Liver (tissue), 3 donors: Measurements from ENCODE around the gene MSI2.

Source experiments
- JUND ChIP-seq, 2 donors: IDR thresholded peaks; 2 replicates each; pipeline ENCODE4 v1.6.1; 2016; ENCODE audit warnings: antibody characterized with exemption in 2 of 2
- RAD21 ChIP-seq, 2 donors: IDR thresholded peaks; 2 replicates each; pipeline ENCODE4 v1.6.1; 2016; ENCODE audit warnings: antibody characterized with exemption in 2 of 2, mild to moderate bottlenecking in 2 of 2
- SP1 ChIP-seq: IDR thresholded peaks from 2 replicates; pipeline ENCODE4 v1.6.1; 2018; ENCODE audit warnings: antibody characterized with exemption, mild to moderate bottlenecking
- YY1 ChIP-seq: IDR thresholded peaks from 2 replicates; pipeline ENCODE4 v1.6.1; 2016; ENCODE audit warnings: antibody characterized with exemption, mild to moderate bottlenecking
- TF ChIP-seq, protein P1 (sequence below): IDR thresholded peaks from 2 replicates; pipeline ENCODE4 v1.6.1; 2016; ENCODE audit warnings: antibody characterized with exemption
- TF ChIP-seq, protein P2 (sequence below): fragments of 150-350 bp; IDR thresholded peaks from 2 replicates; pipeline ENCODE4 v1.5.1; 2017; ENCODE audit warnings: improper control_type of control experiment, low read depth, low read length; ENCODE audit not compliant: missing input control
- donor health status: healthy.
- donor health status: healthy.

DNA sequence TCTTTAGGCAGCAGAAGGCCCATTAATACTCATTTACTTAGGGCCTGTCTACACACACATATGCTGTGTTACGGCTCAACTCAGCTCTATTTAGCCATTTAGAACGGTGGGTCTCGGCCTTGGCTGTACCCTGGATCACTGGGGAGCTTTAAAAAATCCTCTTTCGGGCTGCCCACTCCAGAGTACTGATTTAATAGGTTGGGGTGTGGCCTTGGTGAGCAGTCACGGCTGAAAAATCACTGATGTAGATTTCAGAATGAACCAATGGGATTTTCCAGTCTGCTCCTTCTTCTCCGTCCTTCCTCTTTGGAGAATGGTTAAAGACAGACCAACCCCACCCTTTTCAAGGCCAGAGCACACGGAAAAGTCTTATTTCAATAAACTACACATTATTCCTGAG lies 265.3 kb downstream of the MSI2 start:
- TF ChIP-seq, protein P1, sequence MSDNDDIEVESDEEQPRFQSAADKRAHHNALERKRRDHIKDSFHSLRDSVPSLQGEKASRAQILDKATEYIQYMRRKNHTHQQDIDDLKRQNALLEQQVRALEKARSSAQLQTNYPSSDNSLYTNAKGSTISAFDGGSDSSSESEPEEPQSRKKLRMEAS, result no peak
- TF ChIP-seq, protein P2, sequence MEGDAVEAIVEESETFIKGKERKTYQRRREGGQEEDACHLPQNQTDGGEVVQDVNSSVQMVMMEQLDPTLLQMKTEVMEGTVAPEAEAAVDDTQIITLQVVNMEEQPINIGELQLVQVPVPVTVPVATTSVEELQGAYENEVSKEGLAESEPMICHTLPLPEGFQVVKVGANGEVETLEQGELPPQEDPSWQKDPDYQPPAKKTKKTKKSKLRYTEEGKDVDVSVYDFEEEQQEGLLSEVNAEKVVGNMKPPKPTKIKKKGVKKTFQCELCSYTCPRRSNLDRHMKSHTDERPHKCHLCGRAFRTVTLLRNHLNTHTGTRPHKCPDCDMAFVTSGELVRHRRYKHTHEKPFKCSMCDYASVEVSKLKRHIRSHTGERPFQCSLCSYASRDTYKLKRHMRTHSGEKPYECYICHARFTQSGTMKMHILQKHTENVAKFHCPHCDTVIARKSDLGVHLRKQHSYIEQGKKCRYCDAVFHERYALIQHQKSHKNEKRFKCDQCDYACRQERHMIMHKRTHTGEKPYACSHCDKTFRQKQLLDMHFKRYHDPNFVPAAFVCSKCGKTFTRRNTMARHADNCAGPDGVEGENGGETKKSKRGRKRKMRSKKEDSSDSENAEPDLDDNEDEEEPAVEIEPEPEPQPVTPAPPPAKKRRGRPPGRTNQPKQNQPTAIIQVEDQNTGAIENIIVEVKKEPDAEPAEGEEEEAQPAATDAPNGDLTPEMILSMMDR, result no peak
- TF ChIP-seq RAD21 (IDR thresholded peaks at IDR 0.05), result no peak
- TF ChIP-seq JUND (IDR thresholded peaks at IDR 0.05), result no peak
- TF ChIP-seq YY1, result no peak
- no peak for TF ChIP-seq SP1
